ENCODE results near the gene SLC47A1.
"Not testable (repeated sequence)": the region's sequence is repeated elsewhere in the genome, so short reads cannot be mapped to it uniquely, and the experiment has no call there.

SLC47A1 gene

DNA sequence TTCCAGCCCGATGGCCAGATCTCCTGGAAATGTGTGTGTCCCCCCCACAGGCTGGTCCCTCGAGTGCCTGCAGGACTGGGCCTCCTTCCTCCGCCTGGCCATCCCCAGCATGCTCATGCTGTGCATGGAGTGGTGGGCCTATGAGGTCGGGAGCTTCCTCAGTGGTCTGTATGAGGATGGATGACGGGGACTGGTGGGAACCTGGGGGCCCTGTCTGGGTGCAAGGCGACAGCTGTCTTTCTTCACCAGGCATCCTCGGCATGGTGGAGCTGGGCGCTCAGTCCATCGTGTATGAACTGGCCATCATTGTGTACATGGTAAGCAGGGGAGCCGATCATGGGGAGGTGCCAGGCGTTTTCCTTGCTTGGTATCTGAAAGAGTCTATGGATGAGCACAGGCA lies 22.1 kb downstream of the SLC47A1 start:
- no peak for DNase-seq

DNA sequence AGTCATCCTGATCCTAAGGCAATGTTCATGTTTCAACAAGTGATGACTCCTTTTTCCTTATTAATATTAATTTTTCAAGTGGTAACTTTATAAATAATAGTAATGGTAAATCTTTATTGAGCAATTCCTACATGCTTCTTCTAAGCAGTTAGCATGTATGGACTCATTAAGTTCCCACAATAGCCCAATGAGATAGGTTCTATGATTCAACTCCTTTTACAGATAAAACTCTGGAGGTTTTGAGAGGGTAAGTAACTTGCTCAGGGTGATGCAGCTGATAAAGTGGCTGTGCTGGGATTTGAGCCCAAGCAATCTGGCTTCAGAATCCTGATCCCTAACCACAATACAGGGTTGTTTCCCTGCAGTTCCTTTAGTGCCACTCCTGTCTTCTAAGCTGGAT lies 25.3 kb downstream of the SLC47A1 start:
- no peak for DNase-seq

DNA sequence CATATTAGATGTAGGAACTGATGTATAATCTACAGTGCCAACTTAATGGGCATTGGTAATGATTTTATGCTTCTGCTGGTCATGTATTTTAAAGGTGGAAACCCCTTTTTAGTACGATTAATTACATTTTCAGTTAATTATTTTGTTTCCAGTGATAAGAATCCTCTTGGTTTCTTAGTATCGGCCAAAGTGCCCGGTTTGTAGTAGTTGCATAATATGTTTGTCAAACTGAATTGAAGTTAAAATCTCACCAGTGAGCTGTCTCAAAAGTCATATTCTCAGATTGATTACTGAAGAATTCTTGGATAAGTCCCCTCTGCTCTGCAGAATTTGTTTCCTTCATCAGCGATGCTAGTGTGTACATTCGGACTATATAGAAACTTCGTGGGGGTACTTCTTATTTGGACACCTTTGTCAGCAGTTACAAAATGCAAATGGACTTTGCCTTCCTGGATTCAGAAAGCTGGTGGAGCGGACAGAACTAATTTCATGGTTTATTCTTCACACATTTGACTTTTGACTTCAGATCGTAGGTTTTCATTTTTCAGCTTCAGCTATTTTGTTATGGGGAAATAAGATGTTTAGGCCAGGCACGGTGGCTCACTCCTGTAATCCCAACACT lies 28.2 kb downstream of the SLC47A1 start:
- no peak for DNase-seq

DNA sequence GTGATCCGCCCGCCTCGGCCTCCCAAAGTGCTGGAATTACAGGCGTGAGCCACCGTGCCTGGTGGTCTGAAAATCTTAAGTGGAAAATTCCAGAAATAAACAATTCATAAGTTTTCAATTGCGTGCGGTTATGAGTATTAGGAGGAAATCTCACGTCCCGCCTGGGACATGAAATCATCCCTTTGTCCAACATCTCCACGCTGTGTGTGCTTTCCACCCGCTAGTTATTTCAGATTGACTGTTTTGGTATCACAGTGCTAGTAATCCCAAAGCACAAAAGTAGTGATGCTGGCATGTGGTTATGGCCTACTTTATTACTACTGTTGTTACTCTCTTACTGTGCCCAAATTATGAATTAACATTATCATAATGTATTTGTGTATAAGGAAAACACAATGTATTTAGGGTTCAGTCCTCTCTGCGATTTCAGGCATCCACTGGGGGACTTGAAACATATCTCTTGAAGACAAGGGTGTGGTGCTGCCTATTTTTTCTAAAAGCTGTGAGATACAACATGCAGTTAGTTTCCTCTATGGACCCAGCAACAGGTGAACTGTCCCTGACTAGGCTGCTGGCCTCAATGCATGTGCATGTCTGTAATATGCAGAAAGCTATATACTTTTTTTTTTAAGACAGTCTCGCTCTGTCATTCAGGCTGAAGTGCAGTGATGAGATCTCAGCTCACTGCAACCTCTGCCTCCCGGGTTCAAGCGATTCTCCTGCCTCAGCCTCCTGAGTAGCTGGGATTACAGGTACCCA lies 32.3 kb downstream of the SLC47A1 start:
- DNase-seq = no peak

DNA sequence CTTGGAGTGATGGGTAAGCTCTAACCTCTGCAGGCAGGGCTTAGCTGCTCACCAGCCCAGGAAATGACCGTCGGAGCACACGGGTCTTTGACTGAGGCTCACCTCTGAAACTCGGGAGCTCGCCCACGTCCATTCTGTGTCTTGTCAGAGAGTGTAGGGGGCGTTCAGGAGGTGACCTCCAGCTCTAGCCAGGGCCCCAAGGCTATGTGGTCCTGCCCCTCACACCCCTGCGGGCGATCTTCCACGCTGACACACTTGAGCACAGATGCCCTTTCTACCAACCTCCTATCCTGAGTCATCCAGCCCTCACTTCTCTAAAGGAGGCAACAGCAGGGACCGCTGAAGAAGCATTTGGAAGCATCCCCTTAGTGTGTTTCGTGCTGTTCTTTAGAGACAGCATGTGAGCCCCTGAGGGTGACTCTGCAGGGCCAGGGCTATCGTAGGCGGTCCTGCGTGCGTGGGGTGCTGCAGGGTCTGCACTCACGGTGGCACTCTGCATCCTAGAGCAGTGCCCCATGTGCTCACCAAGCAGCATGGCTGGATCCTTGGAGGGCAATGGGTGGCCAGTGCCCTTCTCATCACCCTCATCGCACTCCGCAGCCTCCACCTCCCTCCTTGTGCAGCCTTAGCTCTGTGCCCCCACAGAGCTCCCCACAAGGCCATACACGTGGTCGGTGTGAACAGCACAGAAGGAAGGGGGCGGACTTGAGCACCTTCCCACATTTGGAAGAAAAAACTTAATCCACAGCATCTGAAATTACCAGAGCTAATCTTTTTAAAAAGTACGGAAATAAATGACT lies 33.8 kb downstream of the SLC47A1 start:
- DNase-seq = no peak

DNA sequence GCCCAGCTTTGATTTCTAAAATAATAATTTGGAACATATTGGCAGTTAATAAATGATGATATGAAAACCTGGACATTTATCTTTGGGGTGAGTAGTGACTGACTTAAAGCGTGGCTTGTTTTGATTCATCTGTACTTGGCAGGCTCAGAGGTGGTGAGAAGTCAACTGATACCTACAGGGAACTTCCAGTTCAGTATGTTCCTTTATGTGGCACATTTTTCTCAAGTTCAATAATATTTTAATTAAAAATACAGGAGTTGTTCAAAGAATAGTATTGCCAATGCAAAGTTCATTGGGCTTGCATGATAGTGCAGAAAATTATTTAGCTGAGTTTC lies 34.3 kb downstream of the SLC47A1 start:
- no peak for DNase-seq

DNA sequence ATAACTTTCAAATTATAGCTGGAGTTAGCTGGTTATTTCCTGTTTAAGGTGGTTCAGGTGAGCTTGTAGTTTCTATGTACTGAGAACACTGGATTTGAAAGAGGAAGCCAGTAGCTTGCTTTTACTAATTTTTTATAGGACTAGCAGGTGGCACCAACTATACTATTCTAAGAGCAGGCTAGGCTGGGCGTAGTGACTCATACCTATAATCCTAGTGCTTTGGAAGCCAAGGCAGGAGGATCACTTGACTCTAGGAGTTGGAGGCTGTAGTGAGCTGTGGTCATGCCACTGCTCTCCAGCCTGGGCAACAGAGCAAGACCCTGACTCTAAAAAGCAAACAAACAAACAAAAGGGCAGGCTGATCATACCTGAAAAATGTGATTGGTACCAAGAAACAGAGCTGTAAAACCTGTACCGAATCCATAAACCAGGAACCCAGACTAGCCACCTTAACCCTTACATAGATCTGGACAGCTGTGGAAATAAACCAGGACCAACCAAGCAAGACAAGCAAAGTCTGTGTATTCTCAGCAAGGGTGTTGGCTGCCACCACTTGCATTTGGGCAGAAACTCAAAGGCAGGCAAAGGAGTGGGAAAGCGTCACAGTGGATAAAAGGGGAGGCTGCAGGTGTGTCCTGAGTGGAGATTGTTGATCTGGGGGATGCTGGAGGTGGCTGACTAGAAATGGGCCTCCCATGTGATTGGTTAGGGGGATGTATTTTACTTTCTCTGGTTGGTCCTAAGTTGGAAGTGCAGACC lies 36.3 kb downstream of the SLC47A1 start:
- DNase-seq = no peak

DNA sequence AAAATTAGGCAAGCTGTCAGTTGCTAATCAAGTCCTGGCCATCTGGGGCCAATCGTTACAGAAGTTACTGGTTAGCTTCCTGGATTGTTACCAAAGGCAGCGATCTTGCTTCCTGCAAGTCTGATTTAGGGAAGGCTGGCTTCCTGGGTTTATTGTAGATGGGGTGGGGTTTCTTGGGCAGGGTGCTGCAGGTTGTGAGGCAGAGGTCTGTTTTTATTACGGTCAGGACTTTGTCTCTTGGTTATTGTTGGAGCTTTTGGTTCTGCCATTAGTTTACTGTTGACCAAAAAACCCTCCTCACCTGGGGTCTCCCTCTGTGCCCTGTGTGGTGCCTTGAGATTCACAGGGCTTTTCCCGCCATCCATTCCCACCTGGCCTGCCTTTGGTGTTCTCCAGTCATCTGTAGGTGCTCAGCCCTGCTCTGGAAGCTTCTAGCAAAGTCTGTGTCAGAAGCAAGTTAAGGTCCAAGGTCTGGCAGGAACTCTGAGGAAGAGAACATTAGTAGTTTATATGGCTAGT lies 36.9 kb downstream of the SLC47A1 start:
- DNase-seq = no peak

DNA sequence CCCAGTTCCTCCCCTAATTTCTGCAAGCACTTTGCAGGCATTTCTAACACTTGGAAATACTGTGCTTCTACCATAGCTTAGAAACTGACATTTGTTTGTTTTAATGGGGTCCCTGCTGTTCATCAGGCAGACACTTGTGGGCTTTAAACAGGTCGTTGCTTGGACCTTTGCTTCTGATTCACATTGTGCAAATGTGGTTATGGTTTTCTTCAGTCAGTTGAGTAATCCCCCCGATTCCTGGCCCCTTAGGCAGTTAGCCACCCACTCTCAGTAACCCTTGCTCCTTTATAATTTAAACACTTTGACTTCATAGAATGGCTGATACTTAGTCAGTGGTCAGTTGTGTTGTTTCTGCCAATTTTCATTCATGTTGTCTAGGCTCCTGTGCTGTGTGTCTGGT lies 39.4 kb downstream of the SLC47A1 start:
- DNase-seq = no peak

DNA sequence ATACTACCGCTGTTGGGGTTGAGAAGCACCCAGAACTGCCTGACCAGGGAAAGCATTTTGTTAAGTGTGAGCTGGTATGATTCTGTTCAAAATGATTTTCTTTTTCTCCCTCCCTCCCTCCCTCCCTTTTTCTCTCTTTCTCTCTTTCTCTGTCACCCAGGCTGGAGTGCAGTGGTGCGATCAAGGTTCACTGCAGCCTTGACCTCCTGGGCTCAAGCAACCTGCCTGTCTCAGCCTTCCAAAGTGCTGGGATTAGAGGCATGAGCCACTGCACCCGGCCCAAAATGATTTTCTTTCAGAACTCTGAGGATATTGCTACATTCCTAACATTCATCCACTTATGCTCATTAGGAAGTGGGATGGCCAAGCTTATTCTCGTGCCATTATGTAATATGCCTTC lies 41.3 kb downstream of the SLC47A1 start:
- DNase-seq = no peak

DNA sequence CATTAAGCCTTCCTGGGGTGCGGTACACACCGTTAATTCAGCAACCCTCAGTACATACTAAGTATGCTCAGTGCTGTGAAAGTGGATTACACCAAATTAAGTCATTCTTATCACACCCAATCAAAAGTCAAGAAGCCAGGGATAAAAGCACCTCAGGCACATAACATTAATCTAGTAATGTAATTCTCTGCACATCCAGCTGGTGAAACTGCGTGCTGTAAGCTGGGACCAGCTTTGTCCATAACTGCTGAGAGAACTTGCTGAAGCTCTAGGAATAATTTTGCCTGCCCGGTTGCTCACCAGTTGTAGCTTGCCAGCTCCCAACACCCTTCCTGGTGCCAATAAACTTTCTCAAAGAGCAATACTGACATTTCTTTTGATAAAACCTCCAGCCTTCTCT lies 44.9 kb downstream of the SLC47A1 start:
- DNase-seq = no peak

DNA sequence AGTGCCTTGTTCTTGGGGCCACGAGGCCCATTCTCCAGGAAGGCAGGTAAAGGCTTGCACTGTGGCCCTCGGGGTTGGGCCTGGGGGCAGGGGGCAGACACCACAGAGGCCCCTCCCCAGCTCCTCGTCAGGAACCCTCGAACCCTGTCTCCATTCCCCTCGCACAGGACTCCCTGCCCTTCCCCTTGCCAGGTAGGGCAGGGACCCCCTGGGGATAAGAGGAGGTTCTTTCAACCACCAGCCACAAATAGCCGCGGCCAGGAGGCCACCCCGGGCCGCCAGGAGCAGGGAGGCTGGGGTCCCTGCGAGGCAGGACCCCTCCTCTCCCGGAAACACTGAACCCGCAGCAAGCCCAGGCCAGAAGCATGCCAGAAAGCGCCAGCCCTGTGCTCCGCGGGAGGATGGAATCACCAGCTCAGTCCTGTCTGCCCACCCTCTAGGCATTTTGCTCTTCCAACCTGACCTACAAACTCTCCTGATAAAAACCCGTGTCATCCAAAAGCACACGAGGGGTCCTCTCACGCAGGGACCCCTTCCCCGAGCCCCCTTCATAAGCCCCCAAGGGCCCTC lies 45.6 kb downstream of the SLC47A1 start:
- no peak for DNase-seq

DNA sequence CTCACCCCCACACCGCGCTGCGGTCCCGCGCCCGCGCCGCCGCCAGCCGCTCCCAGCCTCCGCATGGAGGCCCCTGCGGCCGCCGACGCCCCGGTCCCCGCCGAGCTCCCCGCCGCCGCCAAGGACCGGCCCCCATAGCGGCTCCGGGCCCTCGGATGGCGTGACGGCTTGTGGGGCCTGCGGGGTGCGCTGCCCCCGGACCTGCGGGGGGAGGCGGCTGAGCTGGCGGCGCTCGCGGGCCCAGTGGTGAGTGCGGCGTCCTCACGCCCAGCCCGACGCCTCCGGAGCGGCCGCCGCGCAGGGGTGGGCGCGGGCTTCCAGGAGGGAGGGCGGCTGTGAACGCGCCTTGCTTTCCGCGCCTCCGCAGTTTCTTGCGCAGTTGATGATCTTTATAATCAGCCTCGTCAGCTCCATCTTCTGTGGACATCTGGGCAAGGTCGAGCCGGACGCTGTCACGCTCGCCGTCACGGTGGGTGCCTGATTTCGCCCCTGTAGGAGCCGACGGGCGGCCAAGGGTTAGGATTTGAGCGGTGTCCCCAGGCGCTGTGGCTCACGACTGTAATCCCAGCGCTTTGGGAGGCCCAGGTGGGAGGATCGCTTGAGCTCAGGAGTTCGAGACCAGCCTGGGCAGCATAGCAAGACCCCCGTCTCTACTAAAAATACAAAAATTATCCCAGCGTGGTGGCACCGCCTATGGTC lies 46.4 kb downstream of the SLC47A1 start:
- DNase-seq = no peak

DNA sequence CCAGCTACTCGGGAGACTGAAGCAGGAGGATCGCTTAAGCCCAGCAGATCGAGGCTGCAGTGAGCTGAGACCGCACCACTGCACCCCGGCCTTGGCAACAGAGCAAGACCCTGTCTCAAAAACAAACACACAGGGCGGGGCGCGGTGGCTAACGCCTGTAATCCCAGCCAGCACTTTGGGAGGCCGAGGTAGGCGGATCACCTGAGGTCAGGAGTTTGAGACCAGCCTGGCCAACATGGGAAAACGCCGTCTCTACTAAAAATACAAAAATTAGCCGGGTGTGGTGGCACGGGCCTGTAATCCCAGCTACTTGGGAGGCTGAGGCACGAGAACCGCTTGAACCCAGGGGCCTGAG lies 46.9 kb downstream of the SLC47A1 start:
- not testable (repeated sequence) for DNase-seq

DNA sequence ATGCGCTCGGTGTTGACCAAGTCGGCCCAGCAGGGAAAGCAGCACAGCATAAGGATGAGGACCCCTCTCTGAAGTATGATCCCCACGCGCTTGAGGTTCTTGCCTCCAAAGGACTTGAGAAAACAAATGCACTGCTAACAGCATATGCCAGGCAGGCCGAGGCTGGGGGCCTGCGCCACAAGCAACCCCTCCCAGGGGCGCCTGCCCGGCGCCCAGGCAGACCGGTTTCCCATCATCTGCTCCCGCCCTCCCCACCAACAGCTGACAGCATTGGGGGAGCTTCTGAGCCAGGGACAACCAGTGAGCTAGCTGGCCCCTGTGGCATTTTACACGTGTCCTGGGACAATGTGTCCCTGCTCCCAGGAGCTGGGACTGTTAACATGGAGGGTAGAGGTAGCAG lies 48.5 kb downstream of the SLC47A1 start:
- not testable (repeated sequence) for DNase-seq

DNA sequence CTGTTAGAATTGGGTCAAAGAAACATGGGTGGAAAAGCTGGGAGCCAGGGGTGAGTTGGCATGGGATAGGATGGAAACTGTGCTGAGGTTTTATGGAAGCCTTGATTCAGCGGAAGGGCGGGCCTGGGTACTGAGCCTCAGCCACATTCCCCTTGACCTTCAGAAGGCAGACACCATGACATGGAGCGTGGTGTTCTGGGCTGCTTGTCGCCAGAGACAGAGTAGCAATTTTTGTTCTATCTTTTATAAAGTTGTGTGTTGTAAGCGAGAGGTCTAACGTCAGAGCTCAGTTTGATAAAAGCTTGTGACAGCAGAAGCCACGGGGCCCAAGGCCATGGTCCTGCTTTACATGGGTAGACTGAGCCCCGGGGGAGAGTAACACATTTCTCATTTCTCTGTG lies 50.2 kb downstream of the SLC47A1 start:
- no peak for DNase-seq

DNA sequence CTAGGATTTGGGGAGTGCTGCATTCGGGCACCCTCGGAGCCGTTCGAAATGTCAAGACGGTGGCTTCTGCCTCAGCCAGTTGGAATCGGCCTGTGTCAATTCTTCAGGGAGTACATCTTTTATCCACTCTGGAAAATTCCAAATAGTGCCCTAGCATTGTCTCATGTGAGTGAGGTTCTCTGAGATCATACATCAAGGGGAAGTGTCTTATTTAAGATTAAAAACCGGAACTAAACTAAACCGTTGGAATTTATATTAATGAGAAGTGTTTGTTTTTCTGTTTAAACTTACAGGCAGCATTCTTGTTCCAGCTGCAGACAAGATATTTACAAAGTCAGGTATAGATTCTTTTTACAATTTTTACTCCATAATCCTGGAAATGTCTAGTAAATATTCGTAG lies 56.8 kb downstream of the SLC47A1 start:
- DNase-seq = no peak

DNA sequence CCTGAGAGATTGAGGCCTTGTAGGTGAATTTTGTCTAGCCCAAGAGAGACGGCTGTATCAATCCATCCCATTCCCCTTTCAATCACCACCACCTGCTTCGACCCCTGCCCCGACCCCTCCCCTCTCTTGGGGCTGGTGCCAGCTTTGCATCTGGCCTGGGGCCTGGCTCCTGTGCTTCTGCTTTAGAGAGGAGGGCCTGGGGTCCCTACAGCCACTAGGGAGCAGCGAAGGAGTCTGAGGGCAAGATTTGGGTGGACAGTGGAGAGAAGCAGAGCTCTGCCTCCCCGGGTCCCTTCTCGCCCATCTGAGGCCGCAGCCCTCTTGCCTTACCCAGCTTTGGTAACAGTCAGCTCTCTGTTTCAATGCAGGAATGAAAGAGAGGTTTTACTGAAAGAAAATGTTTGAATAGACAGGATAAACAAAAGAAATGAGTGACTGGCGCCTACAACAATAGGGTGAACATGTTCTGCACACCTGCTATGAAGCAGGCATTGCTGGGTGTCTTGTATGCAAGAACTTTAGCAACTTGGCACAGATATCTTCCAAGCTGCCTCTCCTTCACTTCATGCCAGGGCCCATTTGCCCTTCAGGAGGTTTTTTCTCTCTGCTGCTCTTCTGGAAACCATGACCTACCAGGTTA lies 57.4 kb downstream of the SLC47A1 start:
- DNase-seq = no peak

DNA sequence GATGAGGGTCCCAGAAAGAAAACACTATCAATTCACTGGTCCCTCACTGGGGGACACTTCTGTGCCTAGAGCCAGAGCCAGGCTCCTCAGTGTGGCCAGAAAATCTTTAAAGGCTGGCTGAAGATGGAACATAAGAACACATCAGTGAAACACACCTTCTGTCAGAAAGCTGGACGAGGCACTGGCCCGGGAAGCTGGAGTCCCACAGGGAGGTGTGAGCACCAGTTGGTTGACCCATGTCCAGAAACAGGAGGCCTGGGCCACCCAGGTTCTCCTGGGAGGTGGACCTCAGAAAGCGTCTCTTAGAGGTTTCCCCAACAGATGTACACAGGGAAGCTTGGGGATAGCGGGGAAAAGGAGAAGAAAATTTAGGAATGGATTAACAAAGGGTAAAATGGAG lies 58.7 kb downstream of the SLC47A1 start:
- DNase-seq = no peak

DNA sequence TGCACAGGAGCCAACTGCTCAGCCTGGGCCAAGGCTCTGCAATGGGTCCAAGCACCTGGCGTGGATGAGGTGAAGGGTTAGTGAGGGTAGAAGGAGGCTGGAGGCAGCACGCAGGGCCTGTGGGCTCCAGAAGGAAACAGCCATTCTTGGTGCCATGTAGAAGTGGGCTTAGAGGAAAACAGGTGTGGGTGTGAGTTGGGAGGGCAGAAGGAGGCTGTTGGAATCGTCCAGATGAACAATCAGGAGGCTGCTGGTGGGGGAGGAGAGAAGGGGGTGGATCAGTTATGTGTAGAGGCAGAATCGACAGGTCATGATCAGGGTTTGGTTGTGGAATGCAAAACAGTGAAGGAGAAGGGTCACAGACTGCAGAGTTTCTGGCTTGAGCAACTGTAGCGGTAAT lies 63.2 kb downstream of the SLC47A1 start:
- no peak for DNase-seq

DNA sequence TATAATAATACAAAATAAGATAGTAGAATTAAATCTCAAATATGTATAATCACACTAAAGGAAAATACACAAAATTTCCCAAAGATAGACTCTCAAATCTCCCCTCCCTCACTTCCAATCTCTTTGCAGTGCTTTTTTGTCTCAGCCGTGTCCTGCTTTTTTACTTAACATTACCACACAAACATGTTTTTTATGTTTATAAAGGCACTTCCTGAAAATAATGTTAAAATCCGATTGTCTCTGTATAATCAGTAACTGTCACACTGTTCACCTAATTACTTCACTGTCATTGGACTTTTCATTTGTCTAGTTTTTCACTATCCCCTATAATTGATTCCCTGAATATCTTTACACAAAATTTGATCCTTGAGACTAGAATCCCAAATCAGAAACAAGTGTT lies 76.7 kb downstream of the SLC47A1 start:
- DNase-seq = no peak

DNA sequence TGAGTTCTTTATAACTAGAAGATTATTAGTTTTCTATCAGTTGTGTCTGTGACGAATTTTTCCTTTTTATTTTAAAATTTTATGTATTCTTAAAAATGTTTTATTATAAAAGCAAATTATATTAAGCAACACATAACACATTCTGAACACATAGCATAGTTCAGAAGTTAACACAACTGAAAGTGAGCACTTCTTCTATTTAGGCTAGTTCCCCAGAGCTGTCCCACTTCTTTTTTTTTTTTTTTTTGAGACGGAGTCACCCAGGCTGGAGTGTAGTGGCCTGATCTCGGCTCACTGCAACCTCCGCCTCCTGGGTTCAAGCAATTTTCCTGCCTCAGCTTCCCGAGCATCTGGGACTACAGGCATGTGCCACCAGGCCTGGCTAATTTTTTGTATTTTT lies 77.2 kb downstream of the SLC47A1 start:
- DNase-seq = no peak
